Activated CD4-positive, alpha-beta T cell treated with anti-CD3 and anti-CD28 coated beads, Interleukin-2, amount 10 ng/mL, durations not matched to agents 24 days and 14 days (primary cell): ENCODE data around the gene NOG. TPM values are rescaled to one million over a fixed set of nuclear protein-coding genes. Genes with fewer than 3 reads are reported as not detected.

Experiments used
- DNase-seq: peaks from one replicate; pipeline ENCODE4 v3.0.0; 2022
- H3K27ac Mint-ChIP-seq: one replicate; pipeline ENCODE4 v1.8.0; 2022; ENCODE audit warnings: mild to moderate bottlenecking, mixed read lengths
- H3K27me3 Mint-ChIP-seq: one replicate; pipeline ENCODE4 v1.8.0; 2022; ENCODE audit warnings: mixed read lengths
- H3K36me3 Mint-ChIP-seq: one replicate; pipeline ENCODE4 v1.8.0; 2022; ENCODE audit warnings: low read depth, mild to moderate bottlenecking, mixed read lengths
- H3K4me1 Mint-ChIP-seq: one replicate; pipeline ENCODE4 v1.8.0; 2021; ENCODE audit warnings: mixed read lengths
- H3K4me3 Mint-ChIP-seq: one replicate; pipeline ENCODE4 v1.8.0; 2022; ENCODE audit warnings: mild to moderate bottlenecking, moderate library complexity, mixed read lengths
- H3K9me3 Mint-ChIP-seq: one replicate; pipeline ENCODE4 v1.8.0; 2021; ENCODE audit warnings: mixed read lengths
- intact Hi-C: fragments of 100-400 bp; cut with micrococcal nuclease; formaldehyde crosslinking; loops from one replicate; pipeline ENCODE4 v1.15.1; 2023
- total RNA-seq: library from RNA; stranded (reverse); gene quantifications from 2 replicates; pipeline ENCODE4 v1.2.3, GENCODE V29; 2022

NOG gene
- total RNA-seq, 1 donor from 2014 or later: 0.21 TPM

DNA sequence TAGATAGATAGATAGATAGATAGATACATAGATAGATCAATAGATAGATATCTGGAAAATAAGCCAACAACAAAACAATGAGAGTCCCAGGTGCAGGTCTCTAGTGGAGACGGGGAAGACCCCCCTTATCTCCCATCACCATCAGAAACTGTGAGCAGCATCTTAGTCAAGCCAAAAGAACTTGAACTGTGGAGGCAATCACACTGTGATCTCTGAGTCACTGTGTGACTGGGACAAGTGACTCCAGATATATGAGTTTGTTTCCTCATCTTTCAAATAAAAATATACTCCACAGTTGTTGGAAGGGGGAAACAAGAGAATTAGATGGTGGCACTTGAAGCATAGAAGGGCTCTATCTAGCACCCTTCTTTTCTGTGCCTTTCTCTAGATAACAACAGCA lies 42.1 kb downstream of the NOG start:
- intact Hi-C loops: no loop called here
- H3K4me3 Mint-ChIP-seq: no peak overlapping the region

GRCh38 chr17:56636265-56636664 lies 42.8 kb downstream of the NOG start:
- Mint-ChIP-seq H3K4me1 (no peaks in the 10 kb centered on the region), H3K36me3 (no peaks in the 10 kb centered on the region), H3K27me3 (peaks cover 8% of the 10 kb centered on the region), H3K27ac (no peak overlapping the region), H3K9me3 (no peaks in the 10 kb centered on the region), H3K4me3 (no peak overlapping the region)
- intact Hi-C loops: no loop called here
- no peak for DNase-seq

More for the DNA sequence above, 42.1 kb downstream of the NOG start:
- Mint-ChIP-seq H3K27me3 (peaks cover 6% of the 10 kb centered on the region), H3K9me3 (no peaks in the 10 kb centered on the region), H3K27ac (no peak overlapping the region), H3K4me1 (no peaks in the 10 kb centered on the region), H3K36me3 (no peaks in the 10 kb centered on the region)
- no peak for DNase-seq

GRCh38 chr17:56637254-56637653 lies 43.8 kb downstream of the NOG start:
- intact Hi-C loops: no loop called here
- no peaks in the 10 kb centered on the region for H3K9me3 Mint-ChIP-seq
- no peak overlapping the region for H3K4me3 Mint-ChIP-seq
- no peak for DNase-seq
- H3K4me1 Mint-ChIP-seq: no peaks in the 10 kb centered on the region
- peaks cover 13% of the 10 kb centered on the region for H3K27me3 Mint-ChIP-seq
- H3K36me3 Mint-ChIP-seq: no peaks in the 10 kb centered on the region
- H3K27ac Mint-ChIP-seq: no peak overlapping the region

- Mint-ChIP-seq H3K4me1 (no peaks in the 10 kb centered on the region), H3K27ac (no peak overlapping the region), H3K36me3 (no peaks in the 10 kb centered on the region), H3K4me3 (no peak overlapping the region), H3K9me3 (no peaks in the 10 kb centered on the region), H3K27me3 (peaks cover 13% of the 10 kb centered on the region)
- DNase-seq: no peak
- intact Hi-C loops: no loop called here
Measured at GRCh38 chr17:56638591-56639051, 45.1 kb downstream of the NOG start.

GRCh38 chr17:56639517-56639916 lies 46.0 kb downstream of the NOG start:
- intact Hi-C loops: no loop called here
- H3K27me3 Mint-ChIP-seq: peaks cover 17% of the 10 kb centered on the region
- no peak overlapping the region for H3K27ac Mint-ChIP-seq
- DNase-seq: no peak
- H3K36me3 Mint-ChIP-seq: no peaks in the 10 kb centered on the region
- H3K9me3 Mint-ChIP-seq: no peaks in the 10 kb centered on the region
- H3K4me3 Mint-ChIP-seq: no peak overlapping the region
- no peaks in the 10 kb centered on the region for H3K4me1 Mint-ChIP-seq

GRCh38 chr17:56640116-56640515 lies 46.6 kb downstream of the NOG start:
- no peaks in the 10 kb centered on the region for H3K9me3 Mint-ChIP-seq
- H3K27me3 Mint-ChIP-seq: peaks cover 17% of the 10 kb centered on the region
- intact Hi-C loops: no loop called here
- no peak overlapping the region for H3K27ac Mint-ChIP-seq
- H3K4me3 Mint-ChIP-seq: no peak overlapping the region
- DNase-seq: no peak
- H3K4me1 Mint-ChIP-seq: no peaks in the 10 kb centered on the region
- H3K36me3 Mint-ChIP-seq: no peaks in the 10 kb centered on the region

DNA sequence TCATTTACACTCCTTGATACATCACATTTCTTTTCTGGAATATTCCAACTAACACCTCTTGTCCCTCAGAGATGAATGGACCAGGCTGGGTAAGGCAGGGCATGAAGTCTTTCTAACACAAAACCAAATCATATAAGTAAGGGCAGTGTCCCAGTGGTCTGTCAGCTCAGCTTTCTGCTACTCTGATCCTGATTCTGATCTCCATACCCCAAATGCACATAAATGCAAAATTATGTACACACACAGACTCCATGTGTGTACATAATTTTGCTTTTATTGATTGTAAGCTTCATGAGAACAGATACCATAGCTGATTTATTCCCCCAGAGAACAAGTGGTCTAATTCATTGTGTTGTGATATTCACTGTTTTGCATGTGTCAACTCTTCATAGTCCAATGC lies 47.9 kb downstream of the NOG start:
- Mint-ChIP-seq H3K4me1 (no peaks in the 10 kb centered on the region), H3K4me3 (no peak overlapping the region), H3K27me3 (peaks cover 17% of the 10 kb centered on the region), H3K27ac (no peak overlapping the region), H3K36me3 (no peaks in the 10 kb centered on the region), H3K9me3 (no peaks in the 10 kb centered on the region)
- intact Hi-C loops: no loop called here
- DNase-seq: no peak

- no peak overlapping the region for H3K27ac Mint-ChIP-seq
- H3K36me3 Mint-ChIP-seq: no peaks in the 10 kb centered on the region
- intact Hi-C loops: no loop called here
Measured at GRCh38 chr17:56641894-56642293, 48.4 kb downstream of the NOG start.

DNA sequence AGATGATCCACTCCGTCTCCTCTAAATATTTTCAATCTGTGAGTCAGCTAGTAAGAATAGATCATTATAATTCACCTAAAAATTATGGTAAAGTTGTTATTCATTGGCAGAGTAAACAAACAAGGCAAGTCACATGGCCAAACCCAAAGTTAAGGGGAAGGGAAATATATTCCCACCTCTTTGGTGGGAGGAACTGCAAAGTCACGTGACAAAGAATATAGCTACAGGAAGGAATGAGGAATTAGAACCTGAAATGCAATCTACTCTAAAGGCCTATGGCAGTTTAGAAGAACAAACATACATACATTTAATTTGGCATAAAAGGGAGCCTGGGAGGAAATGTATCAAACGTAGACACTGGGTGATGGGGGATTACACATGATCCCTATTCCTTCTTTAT lies 48.9 kb downstream of the NOG start:
- Mint-ChIP-seq H3K27ac (no peak overlapping the region), H3K4me1 (no peaks in the 10 kb centered on the region), H3K4me3 (no peak overlapping the region), H3K36me3 (no peaks in the 10 kb centered on the region), H3K27me3 (peaks cover 15% of the 10 kb centered on the region), H3K9me3 (no peaks in the 10 kb centered on the region)
- intact Hi-C loops: no loop called here
- no peak for DNase-seq

More at GRCh38 chr17:56641894-56642293, 48.4 kb downstream of the NOG start:
- H3K4me3 Mint-ChIP-seq: no peak overlapping the region
- H3K4me1 Mint-ChIP-seq: no peaks in the 10 kb centered on the region
- H3K9me3 Mint-ChIP-seq: no peaks in the 10 kb centered on the region
- no peak for DNase-seq
- peaks cover 15% of the 10 kb centered on the region for H3K27me3 Mint-ChIP-seq

Other genes starting within 250 kb of the NOG start
- 3.7 and 4.4 TPM in 2 replicates for gene C17orf67, start 240.2 kb downstream of the NOG start, total RNA-seq
- 33.0 and 33.6 TPM in 2 replicates for gene DGKE, start 240.5 kb downstream of the NOG start, total RNA-seq